Neuronal stem cell (in vitro differentiated cells): ENCODE measurements around the gene ARID5A.

Source experiments
- DNase-seq: peaks from one replicate; pipeline ENCODE4 v3.0.0-alpha.2; 2013; ENCODE audit warnings: low spot score
- H2AFZ ChIP-seq: one replicate; pipeline ENCODE4 v1.6.1; 2013; ENCODE audit warnings: mild to moderate bottlenecking, low read length, inconsistent platforms
- H2AK5ac ChIP-seq: 2 replicates; pipeline ENCODE4 v1.6.1; 2013; ENCODE audit warnings: low read depth, mild to moderate bottlenecking, inconsistent platforms, low read length, moderate library complexity, mixed read lengths
- H2BK120ac ChIP-seq: 2 replicates; pipeline ENCODE4 v1.6.1; 2013; ENCODE audit warnings: low read depth, mild to moderate bottlenecking, inconsistent platforms, low read length, moderate library complexity, mixed read lengths
- H2BK12ac ChIP-seq: one replicate; pipeline ENCODE4 v1.6.1; 2013; ENCODE audit warnings: low read length, inconsistent platforms
- H2BK15ac ChIP-seq: 2 replicates; pipeline ENCODE4 v1.6.1; 2013; ENCODE audit warnings: mild to moderate bottlenecking, low read length, inconsistent platforms, mixed read lengths
- H2BK5ac ChIP-seq: one replicate; pipeline ENCODE4 v1.6.1; 2013; ENCODE audit warnings: inconsistent platforms, mild to moderate bottlenecking, low read length, moderate library complexity
- H3K14ac ChIP-seq: one replicate; pipeline ENCODE4 v1.6.1; 2013; ENCODE audit warnings: low read length, inconsistent platforms
- H3K18ac ChIP-seq: 2 replicates; pipeline ENCODE4 v1.6.1; 2013; ENCODE audit warnings: low read length, inconsistent platforms
- H3K23ac ChIP-seq: 2 replicates; pipeline ENCODE4 v1.6.1; 2013; ENCODE audit warnings: low read depth, mild to moderate bottlenecking, mixed read lengths, low read length, inconsistent platforms; ENCODE audit not compliant: poor library complexity
- H3K27ac ChIP-seq: replicated peaks from 3 replicates; pipeline ENCODE4 v1.5.1; 2013; ENCODE audit warnings: low read length, inconsistent platforms
- H3K27me3 ChIP-seq, 3 experiments: 2 replicates each; pipeline ENCODE4 v1.6.1; 2013; ENCODE audit warnings: low read length in 3 of 3, mild to moderate bottlenecking in 2 of 3, inconsistent platforms in 1 of 3, low read depth in 1 of 3, mixed read lengths in 1 of 3, moderate library complexity in 1 of 3; ENCODE audit not compliant: control insufficient read depth in 3 of 3, insufficient read depth in 3 of 3
- H3K36me3 ChIP-seq, 2 donors: replicated peaks in 1 of 2; 2 replicates each; pipeline ENCODE4 v1.6.1; 2013; ENCODE audit warnings: low read length in 2 of 2; ENCODE audit not compliant: control insufficient read depth in 2 of 2, insufficient read depth in 2 of 2
- H3K4ac ChIP-seq: 2 replicates; pipeline ENCODE4 v1.6.1; 2013; ENCODE audit warnings: inconsistent platforms, mild to moderate bottlenecking, low read length, moderate library complexity
- H3K4me1 ChIP-seq, 2 donors: 1 replicate in 1 of 2; 2 replicates in 1 of 2; pipeline ENCODE4 v1.6.1; 2013; ENCODE audit warnings: low read length in 2 of 2, low read depth in 1 of 2; ENCODE audit not compliant: control insufficient read depth in 2 of 2, insufficient read depth in 1 of 2
- H3K4me2 ChIP-seq: one replicate; pipeline ENCODE4 v1.6.1; 2013; ENCODE audit warnings: mild to moderate bottlenecking, low read length, inconsistent platforms; ENCODE audit not compliant: insufficient read depth, poor library complexity, severe bottlenecking
- H3K4me3 ChIP-seq, 2 donors: 2 replicates each; pipeline ENCODE4 v1.5.1; 2013; ENCODE audit warnings: low read length in 2 of 2, mild to moderate bottlenecking in 2 of 2, inconsistent platforms in 1 of 2, moderate library complexity in 1 of 2
- H3K79me1 ChIP-seq: one replicate; pipeline ENCODE4 v1.6.1; 2013; ENCODE audit warnings: low read depth, mild to moderate bottlenecking, inconsistent platforms, low read length, moderate library complexity
- H3K9ac ChIP-seq: one replicate; pipeline ENCODE4 v1.6.1; 2013; ENCODE audit warnings: mild to moderate bottlenecking, low read depth, low read length, inconsistent platforms; ENCODE audit not compliant: poor library complexity
- H3K9me3 ChIP-seq, 2 donors: replicated peaks in 1 of 2; 2 replicates each; pipeline versions ENCODE3 to v1.6.1; 2013; ENCODE audit warnings: low read length in 2 of 2, mild to moderate bottlenecking in 2 of 2, inconsistent platforms in 1 of 2, low read depth in 1 of 2, mixed read lengths in 1 of 2, moderate library complexity in 1 of 2; ENCODE audit not compliant: control insufficient read depth in 2 of 2, insufficient read depth in 1 of 2
- H4K8ac ChIP-seq: one replicate; pipeline ENCODE4 v1.6.1; 2013; ENCODE audit warnings: low read depth, mild to moderate bottlenecking, inconsistent platforms, low read length, moderate library complexity
- H4K91ac ChIP-seq: one replicate; pipeline ENCODE4 v1.6.1; 2013; ENCODE audit warnings: low read length, low read depth, mild to moderate bottlenecking, inconsistent platforms; ENCODE audit not compliant: poor library complexity
- whole genome bisulfite sequencing, 2 donors: extraction: QIAGEN DNeasy Blood & Tissue Kit; methylation state at CpG; one replicate each; pipeline ENCODE4 v1.1.7; 2013; ENCODE audit warnings: missing lambda C conversion rate in 2 of 2, mixed read lengths in 1 of 2; ENCODE audit not compliant: insufficient read length in 2 of 2, insufficient replicate concordance in 1 of 2; ENCODE audit errors: extremely low coverage in 2 of 2; 5-methylcytosine and 5-hydroxymethylcytosine counted together

The ARID5A gene

DNA sequence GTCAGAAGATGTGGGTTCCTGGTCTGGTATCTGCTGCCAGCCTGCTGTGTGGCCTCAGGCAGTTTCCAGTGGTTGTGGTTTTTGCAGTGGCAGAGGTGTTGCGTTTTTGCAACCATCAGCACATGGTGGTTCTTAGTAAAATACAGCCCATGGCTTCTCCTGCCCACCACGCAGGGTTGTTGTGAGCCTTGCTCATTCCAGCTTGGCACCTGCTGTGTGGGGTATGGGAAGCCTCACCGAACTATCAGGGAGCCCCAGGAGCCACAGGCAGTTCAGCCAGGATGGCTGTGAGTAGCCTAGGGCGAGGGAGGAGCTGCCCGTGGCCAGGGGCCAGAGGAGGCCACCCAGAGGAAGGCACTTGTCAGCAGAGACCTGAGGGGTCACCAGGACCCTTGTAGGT, 9.8 kb downstream of the ARID5A start:
- peaks cover 0 to 6% (median 0%) of the 10 kb centered on the region in 3 experiments for H3K27me3 ChIP-seq
- no peak overlapping the region for H2BK5ac ChIP-seq
- peaks cover 0 to 4% of the 10 kb centered on the region in 2 donors for H3K4me1 ChIP-seq
- no peak overlapping the region for H3K23ac ChIP-seq
- H2BK120ac ChIP-seq, result no peak overlapping the region
- H3K4me3 ChIP-seq, result peak overlapping the region in 1 of 2 donors; percentile 2
- peak overlapping the region; percentile 36 for H3K9ac ChIP-seq
- no peak overlapping the region for H3K27ac ChIP-seq
- no peaks in the 10 kb centered on the region for H3K79me1 ChIP-seq
- H4K8ac ChIP-seq, result no peak overlapping the region
- no peak overlapping the region for H3K18ac ChIP-seq
- H3K4me2 ChIP-seq, result no peak overlapping the region
- H2AK5ac ChIP-seq, result no peak overlapping the region
- no peak overlapping the region for H2BK12ac ChIP-seq
- H2BK15ac ChIP-seq, result no peak overlapping the region
- no peak overlapping the region for H4K91ac ChIP-seq
- H3K14ac ChIP-seq, result no peak overlapping the region
- WGBS, 2 donors, result no CpG with 5 or more reads among the region's 5 CpGs
- no peak overlapping the region for H2AFZ ChIP-seq
- H3K4ac ChIP-seq, result no peak overlapping the region
- DNase-seq, result no peak
- H3K9me3 ChIP-seq, result peaks cover 6 to 16% of the 10 kb centered on the region in 2 donors
- H3K36me3 ChIP-seq, result peaks cover 1 to 11% of the 10 kb centered on the region in 2 donors

DNA sequence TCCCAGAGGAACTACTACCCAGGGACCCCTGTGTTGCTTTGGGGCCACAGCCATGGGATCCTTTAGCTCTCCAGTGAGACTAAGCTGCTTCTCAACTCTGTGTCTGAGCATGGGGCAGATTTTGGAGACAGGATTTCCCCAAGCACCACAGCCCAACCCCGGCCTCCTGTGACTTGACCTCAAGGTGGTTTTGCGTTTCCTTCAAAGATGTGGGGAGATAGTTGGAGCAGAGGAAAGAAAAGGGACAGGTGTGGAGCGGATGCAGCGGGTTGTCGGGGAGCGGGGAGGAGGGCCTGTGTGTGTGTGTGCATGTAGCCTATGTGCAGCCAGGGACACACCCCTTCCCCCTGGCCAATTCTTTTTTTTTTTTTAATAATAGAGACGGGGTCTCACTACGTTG, 10.2 kb downstream of the ARID5A start:
- Histone ChIP-seq H3K79me1 (no peaks in the 10 kb centered on the region), H3K4me1 (peaks cover 0 to 4% of the 10 kb centered on the region in 2 donors), H2AK5ac (no peak overlapping the region), H3K18ac (no peak overlapping the region), H2BK12ac (no peak overlapping the region), H2BK120ac (no peak overlapping the region), H3K9me3 (peaks cover 6 to 16% of the 10 kb centered on the region in 2 donors), H2BK15ac (no peak overlapping the region), H2AFZ (no peak overlapping the region), H3K9ac (no peak overlapping the region), H3K36me3 (peaks cover 1 to 13% of the 10 kb centered on the region in 2 donors), H3K4me3 (no peak overlapping the region), H3K27ac (no peak overlapping the region), H3K23ac (no peak overlapping the region), H2BK5ac (no peak overlapping the region), H4K91ac (no peak overlapping the region), H3K4me2 (no peak overlapping the region), H3K4ac (no peak overlapping the region), H3K14ac (no peak overlapping the region), H3K27me3 (peaks cover 0 to 6% (median 0%) of the 10 kb centered on the region in 3 experiments), H4K8ac (no peak overlapping the region)
- WGBS, 2 donors, result no CpG with 5 or more reads among the region's 8 CpGs
- no peak for DNase-seq

DNA sequence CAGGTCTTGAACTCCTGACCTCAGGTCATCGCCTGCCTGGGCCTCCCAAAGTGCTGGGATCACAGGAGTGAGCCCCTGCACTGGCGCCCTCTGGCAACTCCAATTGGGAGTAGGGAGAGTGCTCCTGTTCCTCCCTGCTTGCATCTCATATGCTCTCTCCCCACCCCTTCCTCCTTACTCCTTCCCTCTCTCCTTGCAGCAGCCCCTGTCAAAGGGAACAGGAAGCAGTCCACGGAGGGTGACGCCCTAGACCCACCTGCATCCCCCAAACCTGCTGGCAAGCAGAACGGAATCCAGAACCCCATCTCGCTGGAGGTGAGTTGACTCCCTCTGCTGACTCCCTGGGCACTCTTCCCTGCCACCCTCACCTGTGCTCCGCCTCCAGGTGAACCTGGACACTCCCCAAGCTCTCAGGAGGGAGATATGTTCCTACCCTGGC, 10.7 kb downstream of the ARID5A start:
- H3K18ac ChIP-seq, result no peak overlapping the region
- no peak overlapping the region for H3K9ac ChIP-seq
- H3K9me3 ChIP-seq, result peaks cover 6 to 16% of the 10 kb centered on the region in 2 donors
- no peak overlapping the region for H2BK15ac ChIP-seq
- peaks cover 0 to 6% (median 0%) of the 10 kb centered on the region in 3 experiments for H3K27me3 ChIP-seq
- no peak overlapping the region for H2BK120ac ChIP-seq
- no peak overlapping the region for H2BK12ac ChIP-seq
- no peak for DNase-seq
- H4K8ac ChIP-seq, result no peak overlapping the region
- H3K4ac ChIP-seq, result no peak overlapping the region
- H3K23ac ChIP-seq, result no peak overlapping the region
- peaks cover 1 to 14% of the 10 kb centered on the region in 2 donors for H3K36me3 ChIP-seq
- no peak overlapping the region for H2BK5ac ChIP-seq
- H3K4me2 ChIP-seq, result no peak overlapping the region
- no peak overlapping the region for H3K14ac ChIP-seq
- no peak overlapping the region for H2AK5ac ChIP-seq
- peaks cover 0 to 4% of the 10 kb centered on the region in 2 donors for H3K4me1 ChIP-seq
- H3K27ac ChIP-seq, result no peak overlapping the region
- no CpG with 5 or more reads among the region's 7 CpGs for WGBS, 2 donors
- no peak overlapping the region for H2AFZ ChIP-seq
- no peak overlapping the region for H3K4me3 ChIP-seq
- H3K79me1 ChIP-seq, result no peaks in the 10 kb centered on the region
- no peak overlapping the region for H4K91ac ChIP-seq

DNA sequence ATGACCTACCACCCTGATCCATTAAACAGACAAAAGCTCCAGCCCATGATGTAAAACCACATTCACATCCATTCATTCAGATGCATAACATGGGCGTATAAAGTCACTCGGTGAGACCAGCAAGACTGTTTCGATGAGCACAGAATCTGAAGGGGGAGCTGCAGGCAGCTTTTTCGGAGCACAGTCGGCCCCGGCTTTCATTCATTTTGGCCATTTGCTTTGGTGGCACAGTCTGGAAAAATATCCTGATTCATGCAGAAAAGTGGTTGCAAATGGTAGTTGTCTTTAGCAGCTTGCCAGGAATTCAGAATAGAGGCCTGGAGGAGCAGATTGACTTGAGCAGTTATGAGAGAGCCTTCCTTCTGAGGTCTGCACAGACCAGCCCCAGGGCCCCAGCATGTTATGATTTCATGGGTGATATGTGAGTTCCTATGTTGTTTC, 11.2 kb downstream of the ARID5A start:
- no peak overlapping the region for H3K4me2 ChIP-seq
- peaks cover 0 to 4% of the 10 kb centered on the region in 2 donors for H3K4me1 ChIP-seq
- no peak overlapping the region for H3K18ac ChIP-seq
- H3K4me3 ChIP-seq, result no peak overlapping the region
- WGBS, 2 donors, result no CpG with 5 or more reads among the region's 6 CpGs
- H2BK15ac ChIP-seq, result no peak overlapping the region
- no peak overlapping the region for H3K9ac ChIP-seq
- no peak overlapping the region for H2AK5ac ChIP-seq
- H3K23ac ChIP-seq, result no peak overlapping the region
- no peak overlapping the region for H3K14ac ChIP-seq
- H2BK12ac ChIP-seq, result no peak overlapping the region
- H3K9me3 ChIP-seq, result peaks cover 6 to 16% of the 10 kb centered on the region in 2 donors
- H4K8ac ChIP-seq, result no peak overlapping the region
- H2BK120ac ChIP-seq, result no peak overlapping the region
- H2AFZ ChIP-seq, result no peak overlapping the region
- H3K27me3 ChIP-seq, result peaks cover 0 to 5% (median 0%) of the 10 kb centered on the region in 3 experiments
- no peak overlapping the region for H3K27ac ChIP-seq
- no peak for DNase-seq
- H3K36me3 ChIP-seq, result peaks cover 1 to 14% of the 10 kb centered on the region in 2 donors
- H2BK5ac ChIP-seq, result no peak overlapping the region
- H3K4ac ChIP-seq, result no peak overlapping the region
- no peaks in the 10 kb centered on the region for H3K79me1 ChIP-seq
- H4K91ac ChIP-seq, result no peak overlapping the region
